Measurements from ENCODE around the gene NOS1. TPM values are rescaled to one million over a fixed set of nuclear protein-coding genes. Genes with fewer than 3 reads are reported as not detected.

The NOS1 gene
- total RNA-seq (2022; extraction: Qiagen RNA extraction) = 0.43 to 0.51 TPM (median 0.46 TPM) in 5 replicates

GRCh38 chr12:117361347-117361751, at the start of gene NOS1:
TSS of gene NOS1 (minus strand) at chr12:117361626. CDS start at chr12:117331069, 30,557 bp downstream.

GRCh38 chr12:117190210-117190781, 171.1 kb downstream of the NOS1 start, which contains the start of gene FBXO21:
TSS of gene FBXO21 (minus strand) at chr12:117190470. CDS start at chr12:117190456, 14 bp downstream.

Other genes starting within 250 kb of the NOS1 start
- gene FBXO21, start 171.2 kb downstream of the NOS1 start, total RNA-seq (2022; extraction: Qiagen RNA extraction) = 27.4 to 36.2 TPM (median 34.3 TPM) in 5 replicates